ENCODE measurements around the gene WBP1L. TPM values are rescaled to one million over a fixed set of nuclear protein-coding genes. Genes with fewer than 3 reads are reported as not detected.

The WBP1L gene
- total and polyA plus RNA-seq, 2 of the 13 experiments (the other 11 are each of a cell fraction or from before 2014, with no cell fraction given) = 8.3 to 12.3 TPM

GRCh38 chr10:102831322-102832071 is 87.7 kb downstream of the WBP1L start (continued):
- TF ChIP-seq BHLHE40 (IDR thresholded peaks at IDR 0.05; ENCODE audit: low read length) = peak; percentile 6; the same call in 1 of the 2 replicates
- no peak; the same call in 1 of the 2 replicates for TF ChIP-seq HMG20A (CRISPR knock-in tag; IDR thresholded peaks at IDR 0.05; ENCODE audit: borderline replicate concordance)
- TF ChIP-seq ARID5B (CRISPR knock-in tag; IDR thresholded peaks at IDR 0.05) = peak; percentile 26; the same call in 1 of the 2 replicates
- peak; percentile 46 for TF ChIP-seq GATAD2A (CRISPR knock-in tag; IDR thresholded peaks at IDR 0.05)
- TF ChIP-seq PAXIP1 (CRISPR knock-in tag; conservative IDR thresholded peaks at IDR 0.05) = 0 out of 2 replicates have a peak, but pooled peaks have one; percentile 48
- TF ChIP-seq ZNF574 (CRISPR knock-in tag; IDR thresholded peaks at IDR 0.05) = 0 out of 2 replicates have a peak, but pooled peaks have one; percentile 17
- no peak for TF ChIP-seq SOX6 (IDR thresholded peaks at IDR 0.05)
- TF ChIP-seq SOX6 (CRISPR knock-in tag; IDR thresholded peaks at IDR 0.05) = peak; percentile 21; the same call in 1 of the 2 replicates
- TF ChIP-seq ZFX (CRISPR knock-in tag; IDR thresholded peaks at IDR 0.05; ENCODE audit: low read depth) = no peak
- peak; percentile 42; the same call in 1 of the 2 replicates for TF ChIP-seq RARA (CRISPR knock-in tag; IDR thresholded peaks at IDR 0.05)
- peak; percentile 19; the same call in 1 of the 2 replicates for TF ChIP-seq SOX5 (CRISPR knock-in tag; IDR thresholded peaks at IDR 0.05; ENCODE audit: borderline replicate concordance)
- peak; percentile 18; the same call in 1 of the 2 replicates for TF ChIP-seq NFKB2 (CRISPR knock-in tag; IDR thresholded peaks at IDR 0.05; ENCODE audit: borderline replicate concordance)
- TF ChIP-seq TFAP4 (IDR thresholded peaks at IDR 0.05; ENCODE audit: borderline replicate concordance, low read depth) = peak; percentile 71; the same call in 1 of the 2 replicates
- no peak for TF ChIP-seq ZBTB1 (CRISPR knock-in tag; IDR thresholded peaks at IDR 0.05; ENCODE audit: borderline replicate concordance)
